HEK293T (cell line): ENCODE data around the gene NMT2.

ENCODE experiments used
- BHLHE40 ChIP-seq: fragments of 450-650 bp; IDR thresholded peaks from 2 replicates; pipeline ENCODE4 v1.6.1; 2016; ENCODE audit warnings: mild to moderate bottlenecking, moderate library complexity, borderline replicate concordance
- FOXA1 ChIP-seq: fragments of 450-650 bp; IDR thresholded peaks from 2 replicates; pipeline ENCODE4 v1.6.1; 2016; ENCODE audit warnings: mild to moderate bottlenecking
- L3MBTL2 ChIP-seq: fragments of 450-650 bp; conservative IDR thresholded peaks from 2 replicates; pipeline ENCODE4 v1.6.1; 2016; ENCODE audit warnings: mild to moderate bottlenecking
- LEF1 ChIP-seq: fragments of 450-650 bp; IDR thresholded peaks from 2 replicates; pipeline ENCODE4 v1.6.1; 2017; ENCODE audit warnings: mild to moderate bottlenecking, borderline replicate concordance
- PKNOX1 ChIP-seq: fragments of 450-650 bp; IDR thresholded peaks from 2 replicates; pipeline ENCODE4 v1.6.1; 2016
- SP1 ChIP-seq: fragments of 450-650 bp; IDR thresholded peaks from 2 replicates; pipeline ENCODE4 v1.6.1; 2017
- SUZ12 ChIP-seq: fragments of 450-650 bp; IDR thresholded peaks from 2 replicates; pipeline ENCODE4 v1.6.1; 2016; ENCODE audit warnings: mild to moderate bottlenecking
- ZNF384 ChIP-seq: fragments of 450-650 bp; IDR thresholded peaks from 2 replicates; pipeline ENCODE4 v1.6.1; 2016

GRCh38 chr10:15216700-15217099 lies 48.2 kb upstream of the NMT2 start:
- TF ChIP-seq L3MBTL2 = no peak
- TF ChIP-seq ZNF384 = no peak
- TF ChIP-seq SUZ12 = no peak
- TF ChIP-seq FOXA1 = no peak
- TF ChIP-seq LEF1 = no peak
- TF ChIP-seq PKNOX1 = no peak
- TF ChIP-seq SP1 = no peak
- TF ChIP-seq BHLHE40 = no peak
